ENCODE data around the gene DAPK3.
"Not testable (repeated sequence)": the region's sequence is repeated elsewhere in the genome, so short reads cannot be mapped to it uniquely, and the experiment has no call there.

Gene DAPK3

DNA sequence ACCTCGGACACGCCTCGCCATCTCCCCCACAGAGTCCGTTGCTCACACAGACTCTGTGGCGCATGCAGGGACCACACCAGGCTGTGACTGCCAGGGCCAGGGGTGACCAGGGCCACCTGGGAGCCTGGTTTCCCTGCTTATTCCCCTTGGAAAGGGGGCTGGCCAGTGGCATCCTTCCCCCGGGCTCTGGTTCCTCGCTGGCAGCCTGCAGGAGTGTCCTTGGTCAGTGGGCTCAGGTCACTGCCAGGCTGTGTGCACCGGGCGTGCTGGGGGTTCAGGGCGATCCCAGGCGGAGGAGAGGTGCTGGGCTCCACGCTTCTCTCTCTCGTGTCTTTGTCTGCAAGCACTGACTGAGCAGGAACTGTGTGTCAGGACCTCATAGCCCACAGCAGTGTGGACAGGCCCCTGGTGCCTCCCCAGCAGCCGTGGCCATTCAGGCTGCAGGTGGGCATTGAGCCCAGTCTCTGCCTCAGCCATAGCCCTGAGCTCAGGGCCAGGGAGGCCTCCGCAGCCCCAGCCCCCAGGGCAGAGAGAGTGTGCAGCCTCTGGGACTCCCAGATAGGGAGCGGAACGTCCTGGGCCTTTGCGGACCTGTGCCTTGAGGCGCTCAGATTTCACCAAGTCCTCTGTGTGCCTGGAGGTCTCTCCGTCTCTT is 43.1 kb upstream of the DAPK3 start:
- no peaks in the 10 kb centered on the region for H3K9me3 ChIP-seq (ENCODE audit: control insufficient read depth in 5 of 5, low read length in 5 of 5)
- no peak overlapping the region for H3K27ac ChIP-seq (ENCODE audit: low read depth, low read length)
- H3K4me3 ChIP-seq (ENCODE audit: low read depth in 1 of 5, low read length in 5 of 5): no peak overlapping the region
- H3K4me1 ChIP-seq (ENCODE audit: control insufficient read depth in 5 of 5, insufficient read depth in 5 of 5, low read length in 5 of 5): peaks cover 3 to 54% (median 50%) of the 10 kb centered on the region in 5 donors
- no peak overlapping the region for H3K9ac ChIP-seq (ENCODE audit: low read length in 5 of 5)
- H3K36me3 ChIP-seq (ENCODE audit: control insufficient read depth in 5 of 5, insufficient read depth in 5 of 5, low read length in 5 of 5): peaks cover 0 to 57% (median 37%) of the 10 kb centered on the region in 5 donors
- H3K27me3 ChIP-seq (ENCODE audit: control insufficient read depth in 5 of 5, insufficient read depth in 4 of 5, low read length in 5 of 5): no peaks in the 10 kb centered on the region

DNA sequence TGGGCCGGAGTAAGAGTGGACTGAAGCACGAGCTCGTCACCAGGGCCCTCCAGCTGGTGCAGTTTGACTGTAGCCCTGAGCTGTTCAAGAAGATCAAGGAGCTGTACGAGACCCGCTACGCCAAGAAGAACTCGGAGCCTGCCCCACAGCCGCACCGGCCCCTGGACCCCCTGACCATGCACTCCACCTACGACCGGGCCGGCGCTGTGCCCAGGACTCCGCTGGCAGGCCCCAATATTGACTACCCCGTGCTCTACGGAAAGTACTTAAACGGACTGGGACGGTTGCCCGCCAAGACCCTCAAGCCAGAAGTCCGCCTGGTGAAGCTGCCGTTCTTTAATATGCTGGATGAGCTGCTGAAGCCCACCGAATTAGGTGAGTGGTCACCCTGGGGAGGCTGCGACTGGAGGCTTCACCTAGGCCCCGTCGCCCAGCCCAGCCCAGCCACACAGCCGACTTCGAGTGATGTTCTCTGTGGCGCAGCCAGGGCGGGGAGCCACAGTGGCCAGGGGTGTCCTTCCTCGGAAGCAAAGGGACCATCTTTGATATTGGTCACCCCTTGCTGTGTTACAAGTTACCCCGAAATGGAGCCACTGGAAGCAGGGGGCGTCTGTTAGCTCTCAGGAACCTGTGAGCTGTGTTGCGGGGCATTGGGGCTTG is 42.2 kb upstream of the DAPK3 start:
- Histone ChIP-seq H3K9ac (ENCODE audit: low read length in 5 of 5) (no peak overlapping the region), H3K4me1 (ENCODE audit: control insufficient read depth in 5 of 5, insufficient read depth in 5 of 5, low read length in 5 of 5) (peaks cover 6 to 63% (median 59%) of the 10 kb centered on the region in 5 donors), H3K9me3 (ENCODE audit: control insufficient read depth in 5 of 5, low read length in 5 of 5) (no peaks in the 10 kb centered on the region), H3K4me3 (ENCODE audit: low read depth in 1 of 5, low read length in 5 of 5) (no peak overlapping the region), H3K36me3 (ENCODE audit: control insufficient read depth in 5 of 5, insufficient read depth in 5 of 5, low read length in 5 of 5) (peaks cover 0 to 48% (median 37%) of the 10 kb centered on the region in 5 donors), H3K27me3 (ENCODE audit: control insufficient read depth in 5 of 5, insufficient read depth in 4 of 5, low read length in 5 of 5) (no peaks in the 10 kb centered on the region), H3K27ac (ENCODE audit: low read depth, low read length) (no peak overlapping the region)

DNA sequence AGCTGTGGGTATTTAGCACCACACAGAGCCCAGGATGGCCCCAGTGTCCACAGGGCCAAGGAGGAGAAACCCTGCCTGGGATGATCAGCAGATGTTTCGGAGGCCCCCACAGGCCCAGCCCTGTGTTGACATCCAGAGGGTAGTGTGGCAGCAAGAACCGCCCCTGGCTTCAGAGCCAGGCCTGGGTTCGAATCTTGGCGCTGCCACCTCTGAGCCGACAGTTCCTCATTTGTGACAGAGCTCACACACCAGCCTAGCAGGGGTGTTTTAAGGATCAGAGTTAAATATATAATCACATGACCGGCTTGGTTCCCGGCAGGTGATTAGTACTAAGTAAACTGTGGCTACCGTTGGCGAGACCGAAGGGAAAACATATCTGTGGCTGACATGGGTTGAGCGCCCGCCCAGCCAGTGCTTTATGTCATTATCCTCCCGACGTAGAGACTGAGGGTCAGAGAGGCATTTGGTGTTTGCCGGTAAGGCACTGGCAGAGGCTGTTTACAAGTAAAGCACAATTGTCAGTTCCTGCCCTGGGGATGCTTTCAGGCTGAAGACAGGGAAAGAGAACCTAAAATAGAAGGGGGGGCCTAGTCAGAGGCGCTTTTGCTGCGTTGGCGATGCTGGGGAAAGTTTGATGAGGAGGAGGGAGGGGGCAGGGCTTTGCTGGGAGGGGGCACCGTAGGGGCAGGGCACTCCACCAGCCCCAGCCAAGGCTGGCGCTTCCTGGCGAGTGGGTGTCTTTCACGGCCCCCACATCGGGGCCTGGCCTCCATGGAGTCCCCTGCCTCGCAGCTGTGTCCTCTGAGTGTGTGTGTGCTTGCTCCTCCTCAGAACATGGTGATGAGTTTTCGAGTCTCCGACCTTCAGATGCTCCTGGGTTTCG is 41.4 kb upstream of the DAPK3 start:
- Histone ChIP-seq H3K36me3 (ENCODE audit: control insufficient read depth in 5 of 5, insufficient read depth in 5 of 5, low read length in 5 of 5) (peaks cover 0 to 45% (median 37%) of the 10 kb centered on the region in 5 donors), H3K4me3 (ENCODE audit: low read depth in 1 of 5, low read length in 5 of 5) (no peak overlapping the region), H3K4me1 (ENCODE audit: control insufficient read depth in 5 of 5, insufficient read depth in 5 of 5, low read length in 5 of 5) (peaks cover 6 to 66% (median 60%) of the 10 kb centered on the region in 5 donors), H3K9ac (ENCODE audit: low read length in 5 of 5) (no peak overlapping the region), H3K27ac (ENCODE audit: low read depth, low read length) (no peak overlapping the region), H3K27me3 (ENCODE audit: control insufficient read depth in 5 of 5, insufficient read depth in 4 of 5, low read length in 5 of 5) (no peaks in the 10 kb centered on the region), H3K9me3 (ENCODE audit: control insufficient read depth in 5 of 5, low read length in 5 of 5) (no peaks in the 10 kb centered on the region)

DNA sequence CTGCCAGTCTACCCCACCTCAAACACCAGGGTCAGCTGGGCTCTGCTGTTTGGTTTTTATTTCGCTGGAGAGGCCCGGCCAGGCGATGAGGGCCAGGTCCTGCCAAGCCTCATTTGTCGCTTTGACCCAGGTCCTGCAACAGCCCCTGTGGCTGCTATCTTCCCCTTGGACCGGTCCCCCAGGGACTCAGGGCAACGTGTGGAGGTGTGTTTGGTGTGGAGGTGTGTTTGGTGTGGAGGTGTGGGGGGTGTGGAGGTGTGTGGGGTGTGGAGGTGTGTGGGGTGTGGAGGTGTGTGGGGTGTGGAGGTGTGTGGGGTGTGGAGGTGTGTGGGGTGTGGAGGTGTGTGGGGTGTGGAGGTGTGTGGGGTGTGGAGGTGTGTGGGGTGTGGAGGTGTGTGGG is 40.5 kb upstream of the DAPK3 start:
- peaks cover 6 to 73% (median 65%) of the 10 kb centered on the region in 5 donors for H3K4me1 ChIP-seq (ENCODE audit: control insufficient read depth in 5 of 5, insufficient read depth in 5 of 5, low read length in 5 of 5)
- peaks cover 0 to 40% (median 28%) of the 10 kb centered on the region in 5 donors for H3K36me3 ChIP-seq (ENCODE audit: control insufficient read depth in 5 of 5, insufficient read depth in 5 of 5, low read length in 5 of 5)
- not testable (repeated sequence) for H3K9ac ChIP-seq (ENCODE audit: low read length in 5 of 5); H3K27ac ChIP-seq (ENCODE audit: low read depth, low read length); H3K9me3 ChIP-seq (ENCODE audit: control insufficient read depth in 5 of 5, low read length in 5 of 5); H3K4me3 ChIP-seq (ENCODE audit: low read depth in 1 of 5, low read length in 5 of 5); H3K27me3 ChIP-seq (ENCODE audit: control insufficient read depth in 5 of 5, insufficient read depth in 4 of 5, low read length in 5 of 5)

DNA sequence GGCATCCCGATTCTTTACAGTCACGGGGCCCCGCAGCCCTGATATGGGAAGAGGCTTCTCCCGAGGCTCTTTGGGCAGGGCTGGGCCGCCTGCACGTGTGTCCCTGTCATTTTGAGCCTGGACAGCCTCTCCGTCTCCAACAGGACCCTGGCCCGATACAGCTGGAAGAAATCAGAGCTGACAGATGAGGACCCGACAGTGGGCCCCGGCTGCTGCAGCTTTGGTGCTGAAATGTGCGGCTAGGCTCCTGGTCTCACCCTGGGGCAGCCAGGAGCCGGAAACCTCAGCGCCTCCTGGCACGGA is 39.9 kb upstream of the DAPK3 start:
- Histone ChIP-seq H3K9ac (ENCODE audit: low read length in 5 of 5) (peak overlapping the region in 1 of 5 donors; percentile 86), H3K4me1 (ENCODE audit: control insufficient read depth in 5 of 5, insufficient read depth in 5 of 5, low read length in 5 of 5) (peaks cover 6 to 68% (median 60%) of the 10 kb centered on the region in 5 donors), H3K36me3 (ENCODE audit: control insufficient read depth in 5 of 5, insufficient read depth in 5 of 5, low read length in 5 of 5) (peaks cover 0 to 34% (median 26%) of the 10 kb centered on the region in 5 donors), H3K4me3 (ENCODE audit: low read depth in 1 of 5, low read length in 5 of 5) (no peak overlapping the region), H3K27me3 (ENCODE audit: control insufficient read depth in 5 of 5, insufficient read depth in 4 of 5, low read length in 5 of 5) (no peaks in the 10 kb centered on the region), H3K27ac (ENCODE audit: low read depth, low read length) (no peak overlapping the region), H3K9me3 (ENCODE audit: control insufficient read depth in 5 of 5, low read length in 5 of 5) (no peaks in the 10 kb centered on the region)

DNA sequence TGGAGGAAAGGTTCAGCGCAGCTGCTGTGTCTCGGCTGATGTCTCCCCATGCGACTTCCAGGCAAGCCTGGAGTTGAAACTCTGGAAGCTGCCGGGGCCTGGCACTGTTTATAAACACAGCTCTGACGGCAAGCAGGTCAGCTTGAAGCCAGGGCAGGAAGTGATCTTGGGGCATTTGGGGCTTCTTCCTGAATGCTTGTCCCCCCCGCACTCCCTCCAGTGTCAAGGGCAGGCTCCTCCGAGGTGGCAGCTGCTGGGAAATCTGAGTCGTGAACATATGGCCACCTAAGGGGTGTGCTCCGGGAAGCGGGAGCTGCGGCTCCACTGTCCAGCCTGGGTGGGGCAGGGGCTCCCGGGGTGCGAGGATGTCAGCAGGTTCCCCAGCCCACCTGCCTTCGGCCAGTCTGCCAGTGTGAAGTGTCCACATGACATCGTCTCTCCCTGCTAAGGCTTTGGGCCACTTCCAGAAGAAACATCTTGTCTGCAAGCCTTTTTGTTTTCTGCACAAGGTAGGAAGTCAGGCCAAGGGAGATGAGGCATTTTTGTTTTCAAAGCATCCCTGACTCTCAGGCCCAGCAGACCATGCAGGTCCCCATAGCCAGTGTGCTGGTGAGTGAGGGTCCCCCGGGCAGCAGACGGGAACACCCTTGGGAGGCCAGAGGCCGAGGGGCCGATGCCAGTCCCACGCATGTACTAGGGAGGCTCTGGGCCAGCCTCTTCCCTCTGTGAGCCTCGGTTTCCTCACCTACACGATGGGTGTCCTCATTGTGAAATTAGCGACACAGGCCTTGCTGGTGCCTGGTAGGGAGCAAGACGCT is 39.3 kb upstream of the DAPK3 start:
- no peak overlapping the region for H3K4me3 ChIP-seq (ENCODE audit: low read depth in 1 of 5, low read length in 5 of 5)

DNA sequence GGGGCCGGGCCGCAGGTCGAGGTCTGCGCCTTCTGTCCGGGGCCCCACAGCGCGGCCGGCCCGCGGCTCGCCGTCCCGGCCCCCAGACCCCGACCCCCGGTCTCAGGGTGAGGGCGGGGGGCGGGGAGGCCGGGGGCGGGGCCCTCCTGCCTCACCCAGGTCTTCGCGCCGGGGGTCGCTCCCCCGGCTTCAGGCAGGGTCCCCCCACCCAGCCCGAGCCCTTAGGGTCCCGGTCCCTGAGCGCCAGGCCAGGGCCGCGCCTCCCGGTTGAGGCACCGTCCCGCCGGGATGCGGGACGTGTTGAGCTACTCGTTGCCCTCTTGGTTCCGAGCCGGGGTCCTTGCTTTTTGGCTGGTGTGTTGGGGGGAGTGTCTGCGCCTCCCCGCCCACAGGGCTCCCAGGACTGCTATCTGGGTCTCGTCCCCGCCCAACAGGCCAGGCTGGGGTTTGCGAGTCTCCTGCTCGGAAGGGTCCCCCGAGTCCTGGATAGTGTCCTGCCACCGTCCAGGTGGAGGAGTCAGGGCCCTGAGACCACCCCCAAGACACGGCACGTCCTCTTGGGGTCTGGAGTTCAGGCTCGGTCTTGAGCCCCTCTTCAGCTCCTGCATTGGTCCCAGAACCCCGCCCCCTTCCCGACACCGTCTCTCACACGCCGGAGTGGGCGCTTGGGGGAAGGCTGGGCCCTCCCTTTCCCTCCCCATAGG is 37.1 kb upstream of the DAPK3 start:
- peak overlapping the region; percentile 68 to 86 (median 77) for H3K9ac ChIP-seq (ENCODE audit: low read length in 5 of 5)
- peaks cover 6 to 48% (median 43%) of the 10 kb centered on the region in 5 donors for H3K4me1 ChIP-seq (ENCODE audit: control insufficient read depth in 5 of 5, insufficient read depth in 5 of 5, low read length in 5 of 5)
- peak overlapping the region; percentile 67 to 89 (median 81) for H3K4me3 ChIP-seq (ENCODE audit: low read depth in 1 of 5, low read length in 5 of 5)
- H3K9me3 ChIP-seq (ENCODE audit: control insufficient read depth in 5 of 5, low read length in 5 of 5): no peaks in the 10 kb centered on the region
- H3K27me3 ChIP-seq (ENCODE audit: control insufficient read depth in 5 of 5, insufficient read depth in 4 of 5, low read length in 5 of 5): no peaks in the 10 kb centered on the region
- H3K27ac ChIP-seq (ENCODE audit: low read depth, low read length): peak overlapping the region; percentile 37
- peaks cover 0 to 15% (median 11%) of the 10 kb centered on the region in 5 donors for H3K36me3 ChIP-seq (ENCODE audit: control insufficient read depth in 5 of 5, insufficient read depth in 5 of 5, low read length in 5 of 5)

More for the DNA sequence above, 39.3 kb upstream of the DAPK3 start:
- H3K27ac ChIP-seq (ENCODE audit: low read depth, low read length): no peak overlapping the region
- H3K4me1 ChIP-seq (ENCODE audit: control insufficient read depth in 5 of 5, insufficient read depth in 5 of 5, low read length in 5 of 5): peaks cover 6 to 63% (median 54%) of the 10 kb centered on the region in 5 donors
- no peaks in the 10 kb centered on the region for H3K9me3 ChIP-seq (ENCODE audit: control insufficient read depth in 5 of 5, low read length in 5 of 5)
- no peaks in the 10 kb centered on the region for H3K27me3 ChIP-seq (ENCODE audit: control insufficient read depth in 5 of 5, insufficient read depth in 4 of 5, low read length in 5 of 5)
- H3K36me3 ChIP-seq (ENCODE audit: control insufficient read depth in 5 of 5, insufficient read depth in 5 of 5, low read length in 5 of 5): peaks cover 0 to 33% (median 26%) of the 10 kb centered on the region in 5 donors
- peak overlapping the region in 3 of 5 donors; percentile 16 to 86 (median 29) for H3K9ac ChIP-seq (ENCODE audit: low read length in 5 of 5)

DNA sequence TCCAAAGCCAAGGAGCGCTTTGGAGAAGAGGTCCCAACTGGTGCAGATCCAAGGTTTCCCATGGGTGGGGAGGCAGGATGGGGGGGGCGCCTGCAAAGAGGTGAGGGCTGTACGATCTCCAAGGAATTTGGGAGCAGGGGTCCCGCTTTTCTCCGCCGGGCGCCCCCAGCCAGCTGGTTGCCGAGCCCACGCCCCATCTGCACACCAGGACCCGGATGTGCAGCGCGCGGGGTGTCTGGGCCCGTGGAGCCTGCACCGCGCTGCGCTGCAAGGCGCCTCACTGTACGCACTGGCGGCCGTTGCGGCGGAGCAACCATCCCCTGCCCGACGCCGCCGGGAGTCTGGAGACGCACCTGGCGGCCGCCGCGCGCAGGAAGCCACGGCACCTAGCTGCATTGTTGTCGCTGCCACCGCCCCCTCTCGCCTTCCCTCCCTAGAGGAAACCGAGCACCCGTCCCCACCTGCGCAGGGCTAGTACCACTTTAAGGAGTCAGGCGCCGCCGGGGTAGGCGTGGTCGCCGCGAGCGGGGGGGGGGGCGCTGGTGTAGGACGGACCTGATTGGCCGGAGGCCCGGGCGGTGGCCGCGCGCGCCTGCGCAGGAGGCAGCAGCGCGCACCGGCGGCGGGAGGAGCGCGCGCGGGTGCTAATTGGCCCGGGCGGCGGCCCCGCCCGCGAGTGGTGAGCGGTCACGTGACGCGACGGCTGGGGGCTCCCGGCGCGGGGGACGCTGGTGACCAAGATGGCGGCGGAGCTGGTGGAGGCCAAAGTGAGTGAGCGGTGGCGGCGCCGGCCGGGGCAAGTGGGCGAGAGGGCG is 36.3 kb upstream of the DAPK3 start, which contains the start of gene PIAS4:
Gene PIAS4, plus strand, starts transcription at position 716 of the 815 bp plus-strand sequence. Its CDS starts 25 bp downstream, at position 741.
- Histone ChIP-seq H3K27ac (ENCODE audit: low read depth, low read length) (peak within 1 kb of the TSS; percentile 46), H3K4me3 (ENCODE audit: low read depth in 1 of 5, low read length in 5 of 5) (peak within 1 kb of the TSS; percentile 74 to 89 (median 88)), H3K4me1 (ENCODE audit: control insufficient read depth in 5 of 5, insufficient read depth in 5 of 5, low read length in 5 of 5) (peaks cover 6 to 48% (median 43%) of the 10 kb centered on the region in 5 donors), H3K9ac (ENCODE audit: low read length in 5 of 5) (peak within 1 kb of the TSS; percentile 68 to 86 (median 77)), H3K27me3 (ENCODE audit: control insufficient read depth in 5 of 5, insufficient read depth in 4 of 5, low read length in 5 of 5) (no peaks in the 10 kb centered on the region), H3K36me3 (ENCODE audit: control insufficient read depth in 5 of 5, insufficient read depth in 5 of 5, low read length in 5 of 5) (peaks cover 0 to 11% (median 6%) of the 10 kb centered on the region in 5 donors), H3K9me3 (ENCODE audit: control insufficient read depth in 5 of 5, low read length in 5 of 5) (no peaks in the 10 kb centered on the region)
